Kidney tubule cell (primary cell): Measurements from ENCODE around the gene MAP7D1.
A peak's percentile ranks its signal among the peaks of the same experiment; 100 is the strongest.

Experiments used
- DNase-seq: peaks from one replicate; pipeline ENCODE4 v3.0.0-alpha.2; 2018; ENCODE audit warnings: low spot score

Gene MAP7D1

DNA sequence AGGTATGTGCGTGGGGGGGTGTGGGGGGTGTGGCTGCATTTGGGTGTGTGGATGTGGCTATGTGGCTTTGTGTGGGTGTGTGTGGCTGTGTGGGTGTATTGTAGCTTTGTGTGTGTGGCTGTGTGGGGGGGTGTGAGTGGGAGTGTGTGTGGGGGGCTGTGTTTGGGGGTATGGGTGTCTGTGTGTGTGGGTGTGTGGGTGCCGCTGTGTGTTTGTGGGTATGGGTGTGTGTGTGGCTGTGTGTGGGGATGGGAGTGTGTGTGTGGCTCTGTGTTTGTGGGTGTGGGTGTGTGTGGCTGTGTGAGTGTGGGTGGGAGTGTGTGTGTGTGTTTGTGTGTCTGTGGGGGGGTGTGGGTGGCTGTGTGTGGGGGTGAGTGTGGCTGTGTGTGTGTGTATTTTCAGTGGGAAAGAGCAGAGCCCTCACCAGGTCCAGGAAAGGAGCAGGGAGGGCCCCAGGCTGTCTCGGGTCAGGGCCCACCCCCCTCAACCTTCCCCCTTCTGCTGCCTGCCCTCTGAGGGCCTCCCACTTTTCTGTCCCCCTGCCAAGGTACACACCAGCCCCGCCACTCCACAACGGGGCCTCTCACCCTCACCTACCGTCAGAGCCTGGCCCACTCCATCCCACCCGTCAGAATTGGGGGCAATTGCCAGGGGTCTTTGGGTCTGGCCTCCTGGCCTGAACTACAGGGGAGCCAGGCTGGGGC lies 29.0 kb upstream of the MAP7D1 start:
- no peak for DNase-seq

DNA sequence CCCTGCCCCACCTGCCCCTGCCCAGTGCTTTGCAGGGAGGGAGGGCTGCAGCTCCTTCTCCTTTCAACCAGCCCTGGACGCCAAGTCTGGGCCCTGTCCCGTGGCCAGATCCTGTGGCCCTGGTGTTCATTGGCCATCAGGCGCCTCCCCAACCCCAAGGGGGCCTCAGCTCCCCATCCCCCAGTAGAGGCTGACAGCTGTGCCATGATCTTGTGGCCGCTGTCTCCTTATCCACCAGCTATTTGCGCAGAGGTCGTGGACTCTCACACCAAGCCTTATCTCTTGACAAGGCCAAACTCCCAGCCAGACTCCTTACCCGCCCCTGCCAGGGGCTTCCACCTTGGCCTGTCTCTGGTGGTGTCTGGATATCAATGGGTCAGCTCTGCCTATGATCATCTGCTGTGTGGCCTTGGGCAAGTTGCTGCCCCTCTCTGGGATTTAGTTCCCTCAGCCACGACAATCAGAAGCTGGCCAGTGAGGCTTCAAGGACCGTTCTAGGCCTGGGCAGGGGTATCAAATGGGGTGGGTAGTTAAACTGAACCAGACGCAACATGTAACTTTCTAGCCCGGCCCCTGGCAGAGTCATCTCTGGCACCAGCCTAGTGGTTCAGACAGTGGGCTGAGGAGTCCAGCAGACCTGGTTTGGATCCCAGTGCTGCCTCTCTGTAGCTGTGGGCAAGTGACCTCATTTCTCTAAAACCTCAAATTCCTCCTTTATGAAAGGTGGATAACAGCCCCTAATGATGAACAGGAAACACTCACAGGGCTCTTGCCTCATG lies 27.6 kb upstream of the MAP7D1 start:
- DNase-seq = peak; percentile 63

DNA sequence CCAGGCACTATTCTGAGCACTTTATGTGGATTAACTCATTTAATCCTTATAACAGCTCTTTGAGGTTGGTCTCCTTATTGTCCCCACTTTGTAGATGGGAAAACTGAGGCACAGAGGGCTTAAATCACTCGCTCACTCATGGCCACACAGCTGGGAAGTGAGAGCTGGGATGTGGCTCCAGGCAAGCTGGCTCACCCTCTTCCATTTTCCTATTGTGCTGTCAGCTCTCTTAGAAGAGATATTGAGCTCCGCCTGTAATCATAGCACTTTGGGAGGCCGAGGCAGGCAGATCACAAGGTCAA lies 27.1 kb upstream of the MAP7D1 start:
- no peak for DNase-seq

DNA sequence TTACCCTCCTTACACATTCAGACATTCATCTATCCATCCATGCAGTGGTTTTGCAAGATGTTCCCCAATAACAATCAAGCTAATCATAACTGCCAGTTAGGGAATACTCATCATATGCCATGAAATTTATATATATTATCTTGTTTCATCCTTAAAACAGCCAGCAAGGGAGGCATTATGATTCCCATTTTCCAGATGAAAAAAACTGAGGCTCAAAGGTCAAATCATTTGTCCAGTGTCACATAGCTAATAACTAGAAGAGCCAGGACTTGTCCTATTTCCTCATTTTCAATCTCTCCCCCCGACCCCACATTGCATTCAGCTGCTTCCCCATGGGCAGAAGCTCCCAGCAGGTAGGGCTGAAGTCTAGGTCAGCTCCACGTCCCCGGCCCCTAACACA lies 23.9 kb upstream of the MAP7D1 start:
- no peak for DNase-seq

DNA sequence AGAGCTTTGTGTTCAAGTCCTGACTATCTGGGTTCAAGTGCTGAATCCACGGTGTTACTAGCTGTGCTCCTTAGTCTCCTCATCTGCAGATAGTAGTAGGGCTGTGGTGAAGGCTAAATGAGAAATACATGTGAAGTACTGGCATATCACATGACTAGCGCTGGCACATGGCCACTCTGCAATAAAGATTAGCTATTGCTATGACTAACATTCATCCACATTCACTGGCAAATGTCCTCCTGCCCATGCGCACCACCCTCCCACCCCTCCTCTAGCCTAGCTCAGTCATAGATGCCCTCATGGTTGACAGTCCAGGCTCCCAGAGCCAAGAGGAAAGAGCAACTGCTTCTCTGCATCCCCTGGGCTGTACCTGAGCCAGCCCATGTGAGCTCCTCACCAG lies 22.5 kb upstream of the MAP7D1 start:
- DNase-seq = peak; percentile 95

DNA sequence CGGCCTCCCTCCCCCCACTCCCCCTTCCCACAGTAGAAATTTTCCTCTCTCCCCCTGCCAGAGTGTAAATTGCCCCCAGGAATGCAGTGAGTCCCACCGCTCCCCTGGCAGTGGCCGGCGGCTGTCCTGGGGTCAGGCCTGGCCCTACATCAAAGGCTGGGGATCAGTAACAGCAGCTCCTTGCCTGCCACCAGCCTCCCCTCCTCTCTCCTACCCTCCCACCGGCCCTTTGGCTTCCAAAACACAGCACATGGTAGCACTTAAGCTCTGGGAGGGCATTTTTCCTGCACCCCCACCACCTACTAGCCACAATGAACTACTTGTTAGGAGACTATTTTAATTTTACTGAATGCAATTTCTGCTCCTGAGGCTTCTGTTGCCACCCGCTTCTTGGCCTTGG lies 21.9 kb upstream of the MAP7D1 start:
- DNase-seq = no peak

DNA sequence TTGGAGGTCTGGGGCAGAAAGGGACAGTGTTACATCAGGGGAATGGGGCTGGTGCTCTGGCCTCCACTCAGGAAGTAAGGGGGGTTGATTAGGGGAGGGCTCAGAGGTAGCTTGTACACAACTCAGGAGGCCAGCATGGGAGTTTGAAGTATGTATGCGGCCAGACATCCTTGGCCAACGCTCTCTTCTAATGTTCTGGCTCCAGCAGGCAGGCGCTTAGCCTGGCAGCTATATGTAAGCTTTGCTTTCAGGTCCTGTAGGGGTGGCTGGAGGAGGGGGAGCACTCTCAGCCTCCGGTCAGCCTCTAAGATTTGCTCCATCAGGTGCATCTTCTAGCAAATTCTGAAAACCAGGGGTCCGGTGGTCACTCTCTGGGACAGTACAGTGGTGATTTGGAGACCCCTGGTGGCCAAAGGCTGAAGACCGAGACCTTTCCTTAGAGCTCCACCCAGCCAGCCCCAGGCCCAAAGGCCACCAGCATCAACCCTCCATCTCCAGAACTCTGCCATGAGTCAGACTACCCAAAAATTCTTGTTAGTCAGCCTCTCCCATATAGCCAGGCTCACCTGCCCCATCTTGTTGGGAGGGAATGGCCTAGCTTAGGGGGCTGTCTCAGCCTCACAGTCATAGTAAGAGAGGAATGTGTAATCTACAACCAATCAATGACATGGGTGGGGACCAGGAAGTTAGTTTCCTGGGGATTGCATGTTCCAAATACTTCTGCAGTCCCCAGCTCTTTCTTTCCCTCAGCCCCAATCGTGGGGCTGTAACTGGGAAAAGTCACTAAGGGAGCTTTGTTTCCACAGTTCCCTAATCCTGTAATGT lies 21.2 kb upstream of the MAP7D1 start:
- DNase-seq = peak; percentile 47

DNA sequence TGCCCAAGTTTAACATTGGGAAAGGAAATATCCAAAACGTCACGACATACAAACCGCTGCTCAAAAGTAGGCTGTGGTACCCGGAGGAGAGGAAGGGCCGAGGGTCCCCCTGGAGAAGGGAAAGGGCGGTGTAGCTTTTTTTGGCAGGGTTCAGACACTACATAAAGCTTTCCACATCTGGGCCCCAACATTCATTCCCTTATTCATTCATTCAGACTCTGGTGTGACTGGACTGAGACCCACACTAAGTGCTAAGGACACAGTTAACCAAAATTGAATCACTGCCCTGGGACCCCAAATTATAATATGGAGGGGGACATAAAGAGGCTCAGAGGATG lies 20.7 kb upstream of the MAP7D1 start:
- no peak for DNase-seq

DNA sequence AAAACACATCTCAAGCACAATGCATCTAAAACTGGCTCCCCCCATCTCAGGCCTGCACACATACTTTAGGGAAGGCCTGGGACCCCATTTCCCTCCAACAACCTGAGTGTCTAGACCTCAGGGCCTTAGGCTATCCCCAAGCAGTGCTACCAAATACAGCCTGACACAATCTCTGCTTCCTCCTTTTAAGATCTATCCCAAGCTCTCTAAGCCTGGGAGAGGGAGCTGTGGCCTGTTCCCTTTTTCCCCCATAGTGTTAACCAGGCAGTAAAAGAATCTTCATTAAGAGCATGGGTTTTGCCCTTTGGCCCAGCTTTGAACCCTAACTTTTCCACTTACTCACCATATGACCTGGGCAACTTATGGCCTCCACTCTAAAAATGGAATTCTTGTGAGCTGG lies 20.2 kb upstream of the MAP7D1 start:
- no peak for DNase-seq

DNA sequence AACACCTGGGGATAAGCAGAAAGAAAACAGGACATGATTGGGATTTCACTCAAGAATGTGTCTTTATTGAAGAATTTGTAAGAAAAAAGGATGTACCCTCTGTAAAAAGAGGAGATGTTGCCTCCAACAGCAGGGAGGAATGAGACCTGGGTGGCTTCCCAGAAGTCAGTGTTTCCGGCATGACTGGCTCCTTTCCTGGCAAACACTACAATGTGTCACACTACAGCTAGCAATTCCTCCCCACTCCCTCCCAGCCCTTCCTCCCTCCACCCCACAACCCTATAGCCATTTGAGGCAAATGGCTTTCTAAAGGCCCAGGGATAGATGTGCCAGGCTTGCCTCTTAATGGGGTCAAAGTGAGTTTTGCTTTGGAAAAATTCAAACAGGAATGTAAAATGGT lies 19.4 kb upstream of the MAP7D1 start:
- DNase-seq = peak; percentile 59

DNA sequence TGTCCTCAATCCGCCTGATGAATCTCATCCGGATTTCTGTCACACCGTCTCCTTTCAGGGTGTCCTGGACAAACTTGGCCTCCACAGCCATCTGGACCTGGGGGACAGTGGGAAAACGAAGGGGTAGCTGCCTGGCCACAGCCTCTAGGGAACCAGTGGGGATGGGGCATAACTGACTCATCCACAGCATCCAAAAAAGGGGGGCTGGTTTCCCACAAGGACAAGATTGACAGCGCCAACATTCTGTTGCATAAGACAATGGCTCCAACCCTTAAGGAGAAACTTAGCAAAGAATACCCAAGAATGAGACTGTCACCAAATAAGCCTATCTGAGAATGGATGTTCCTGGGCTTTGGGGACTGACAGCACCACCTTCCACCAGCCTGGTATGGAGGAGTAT lies 18.7 kb upstream of the MAP7D1 start:
- DNase-seq = no peak

DNA sequence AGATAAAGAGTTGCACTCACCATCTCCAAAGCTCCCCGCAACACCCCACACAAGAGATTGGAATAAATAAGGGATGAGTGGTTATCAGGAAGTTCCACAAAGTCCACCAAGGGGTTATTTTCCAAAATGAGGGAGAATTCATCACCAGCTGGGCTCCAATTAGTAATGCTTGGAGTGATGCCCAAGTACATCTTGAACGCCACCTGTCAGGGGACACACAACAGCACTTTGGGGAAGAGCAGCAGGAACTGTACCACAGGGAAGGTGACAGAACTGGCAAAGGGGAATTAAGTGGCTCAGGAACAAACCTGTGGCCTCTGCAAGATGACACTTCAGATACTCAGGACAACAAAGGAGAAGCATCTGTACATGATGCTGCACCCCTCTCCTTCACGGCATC lies 18.2 kb upstream of the MAP7D1 start:
- no peak for DNase-seq

DNA sequence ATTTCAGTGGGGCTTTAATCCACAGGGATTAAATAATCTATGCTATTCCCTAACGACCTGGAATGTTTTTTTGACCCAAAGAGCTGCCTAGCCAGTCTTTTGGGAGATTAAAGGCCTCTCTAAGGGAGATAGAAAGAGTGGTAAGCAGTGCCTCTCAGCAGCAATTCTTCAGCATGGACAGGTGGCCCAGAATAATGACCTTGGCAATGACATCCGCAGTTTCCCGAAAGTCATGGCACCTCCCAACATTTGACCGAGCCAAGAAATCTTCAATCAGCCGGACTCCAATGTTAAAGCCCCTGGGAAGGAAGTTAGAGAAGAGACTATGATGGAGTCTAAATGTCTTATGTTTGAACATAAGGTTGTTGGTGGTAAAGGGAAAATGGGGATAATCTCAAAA lies 16.4 kb upstream of the MAP7D1 start:
- DNase-seq = no peak

DNA sequence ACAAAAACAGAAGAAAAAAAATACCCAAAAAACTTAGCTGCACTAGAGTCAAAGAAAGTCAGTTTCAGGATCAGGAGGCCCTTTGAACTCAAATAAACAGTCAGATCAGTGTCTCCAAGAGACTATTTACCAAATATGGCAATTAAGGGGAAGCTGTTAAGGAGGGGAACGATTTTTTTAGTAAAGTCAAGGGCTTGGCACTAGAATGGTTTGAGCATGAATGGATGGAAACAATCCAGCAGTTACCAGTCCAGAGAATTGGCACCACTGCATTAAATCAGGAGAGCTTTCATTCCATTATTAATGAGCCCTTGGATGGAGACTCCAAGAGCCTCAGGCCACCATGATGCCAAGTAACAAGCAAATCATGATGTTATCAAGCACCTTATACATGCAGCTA lies 13.8 kb upstream of the MAP7D1 start:
- no peak for DNase-seq

DNA sequence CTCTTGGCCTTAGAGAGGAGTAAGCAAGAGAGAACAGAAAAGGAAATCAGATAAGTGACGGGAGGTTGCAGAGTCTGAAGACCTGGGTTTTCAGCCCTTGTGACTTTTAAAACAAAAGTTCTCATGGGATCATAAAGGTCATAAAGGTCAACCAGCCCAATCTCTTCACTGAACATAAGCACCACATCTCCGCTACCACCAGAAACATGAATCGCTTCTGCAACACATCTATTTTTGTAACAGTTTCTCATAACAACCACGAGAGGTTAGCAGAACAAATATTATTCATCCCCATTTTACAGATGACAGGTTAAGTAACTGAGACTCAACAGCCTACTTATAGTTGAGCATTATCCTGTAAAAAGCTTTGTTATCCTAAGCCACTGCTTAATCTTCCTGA lies 12.5 kb upstream of the MAP7D1 start:
- DNase-seq = no peak

DNA sequence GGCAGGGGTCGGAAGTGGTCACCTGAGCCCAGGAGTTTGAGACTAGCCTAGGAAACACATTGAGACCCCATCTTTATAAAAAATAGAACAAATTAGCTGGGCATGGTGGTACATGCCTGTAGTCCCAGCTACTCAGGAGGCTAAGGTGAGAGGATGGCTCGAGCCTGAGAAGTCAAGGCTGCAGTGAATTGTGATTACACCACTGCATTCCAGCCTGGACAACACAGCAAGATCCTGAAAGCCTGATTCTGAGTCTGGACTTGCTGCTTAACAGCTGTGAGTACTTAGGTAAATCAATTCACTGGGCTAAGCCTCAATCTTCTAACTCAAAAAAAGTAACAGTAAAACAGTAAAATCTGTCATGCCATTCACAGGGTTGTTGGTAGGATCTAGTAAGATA lies 11.5 kb upstream of the MAP7D1 start:
- DNase-seq = no peak

DNA sequence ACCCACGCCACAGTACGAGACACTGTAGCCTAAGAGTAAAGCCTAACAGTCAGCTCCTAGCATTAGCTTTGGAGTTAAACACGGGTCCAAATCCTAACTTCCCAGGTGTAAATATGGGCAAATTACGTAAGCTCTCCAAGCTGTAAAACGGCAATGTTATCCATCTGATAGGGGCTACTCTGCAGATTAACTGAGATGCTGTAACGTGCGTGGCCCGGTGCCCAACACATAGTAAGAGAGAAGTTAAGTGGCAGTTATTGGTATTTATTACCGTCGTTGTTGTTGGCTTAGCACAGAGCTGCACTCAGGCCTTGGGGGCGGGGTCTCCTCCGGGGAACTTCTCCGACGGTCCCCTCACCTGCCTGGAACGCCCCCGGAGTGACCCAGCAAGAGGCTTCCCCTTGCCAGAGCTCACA lies 7.1 kb upstream of the MAP7D1 start:
- no peak for DNase-seq

DNA sequence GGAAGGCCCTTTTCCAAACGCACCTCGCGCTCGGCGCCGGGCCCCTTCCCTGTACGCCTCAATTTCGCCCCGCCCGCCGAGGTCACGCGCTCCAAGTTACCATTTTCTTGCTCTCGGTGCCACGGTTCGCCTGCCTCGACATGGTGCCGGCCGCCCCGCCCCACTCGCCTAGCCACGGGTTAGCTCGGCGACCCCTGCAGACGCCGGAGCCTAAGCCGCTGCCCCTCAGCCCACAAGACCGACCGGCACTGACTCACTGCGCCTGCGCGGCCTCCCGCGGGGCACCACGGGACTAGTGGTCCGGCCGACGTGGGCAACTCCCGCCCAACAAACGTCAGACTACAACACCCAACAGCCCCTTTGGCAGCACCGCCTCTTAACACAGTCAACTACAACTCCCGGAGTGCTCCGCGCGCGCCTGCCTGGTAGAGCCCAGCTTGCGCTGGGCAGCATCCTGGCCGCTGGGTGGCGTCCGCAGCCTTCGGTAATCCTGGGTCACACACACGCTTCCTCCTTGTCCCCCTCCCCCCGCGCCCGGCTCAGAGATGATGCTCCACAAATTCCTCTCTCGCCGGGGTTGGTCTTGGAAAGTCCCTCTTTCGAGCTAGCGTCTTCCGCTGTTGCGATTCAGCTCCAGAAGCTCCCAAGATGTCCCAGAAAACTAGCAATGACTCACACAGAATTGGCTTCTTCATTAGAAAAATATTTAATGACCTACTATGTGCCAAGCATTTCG lies 6.6 kb upstream of the MAP7D1 start, which contains the start of gene TRAPPC3:
TSS of gene TRAPPC3 (minus strand) at position 250 of the 736 bp plus-strand sequence. CDS start at position 142, 108 bp downstream.
- DNase-seq = peak; percentile 100

DNA sequence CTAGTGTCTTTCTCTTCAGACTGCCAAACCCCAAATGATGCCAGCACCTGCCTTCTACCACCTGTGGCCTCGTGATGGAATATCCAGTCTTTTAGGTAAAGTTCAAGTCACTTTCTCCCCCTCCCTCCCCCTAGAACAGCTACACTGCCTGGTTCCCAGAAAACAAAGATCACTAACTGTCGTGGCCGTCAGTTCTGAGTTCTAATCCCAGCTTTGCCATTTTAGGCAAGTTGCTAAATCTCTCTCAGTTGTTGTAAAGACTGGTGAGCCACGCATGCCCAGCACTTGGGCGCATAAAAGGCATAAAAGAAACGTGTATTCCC lies 6.0 kb upstream of the MAP7D1 start:
- DNase-seq = no peak

DNA sequence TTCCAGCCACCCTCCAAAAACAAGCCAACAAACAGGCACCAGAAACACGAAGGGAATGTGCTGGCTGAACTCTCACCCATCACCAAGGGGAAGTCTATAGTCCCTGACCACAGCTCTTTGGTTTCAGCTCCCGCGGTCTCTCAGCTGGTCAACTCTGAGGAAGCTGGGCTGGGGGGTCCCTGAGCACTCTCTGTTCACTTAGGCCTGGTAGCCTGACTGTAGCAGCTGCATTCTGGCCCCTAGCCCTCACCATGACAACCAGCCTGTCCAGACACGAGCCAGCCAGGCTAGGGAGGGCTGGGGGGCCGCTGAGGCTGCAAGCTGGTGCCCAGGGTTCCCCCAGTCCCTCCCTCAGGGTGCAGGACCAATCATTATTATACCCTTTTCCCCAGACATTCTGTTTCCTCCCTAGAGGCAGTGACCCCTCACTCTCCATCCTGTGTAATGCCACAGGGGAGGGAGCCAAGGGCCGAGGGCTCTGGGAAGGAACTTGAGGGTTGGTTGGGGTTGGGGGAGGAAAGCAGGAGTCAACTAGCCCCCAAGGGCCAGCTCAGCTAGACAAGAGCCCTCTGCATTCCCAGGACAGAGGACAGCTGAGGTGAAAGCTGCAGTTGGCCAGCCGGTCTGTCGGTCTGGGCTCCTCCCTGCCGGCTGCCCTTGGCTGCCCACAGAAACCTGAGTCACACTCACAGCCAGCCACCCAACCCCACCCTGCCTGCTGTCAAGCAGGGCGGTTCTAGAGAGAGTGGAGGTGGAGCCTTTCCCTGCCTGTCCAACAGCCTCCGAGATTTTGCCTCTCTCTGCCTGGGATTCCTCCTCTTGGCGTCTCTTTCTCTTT lies 5.4 kb upstream of the MAP7D1 start:
- peak; percentile 98 for DNase-seq

DNA sequence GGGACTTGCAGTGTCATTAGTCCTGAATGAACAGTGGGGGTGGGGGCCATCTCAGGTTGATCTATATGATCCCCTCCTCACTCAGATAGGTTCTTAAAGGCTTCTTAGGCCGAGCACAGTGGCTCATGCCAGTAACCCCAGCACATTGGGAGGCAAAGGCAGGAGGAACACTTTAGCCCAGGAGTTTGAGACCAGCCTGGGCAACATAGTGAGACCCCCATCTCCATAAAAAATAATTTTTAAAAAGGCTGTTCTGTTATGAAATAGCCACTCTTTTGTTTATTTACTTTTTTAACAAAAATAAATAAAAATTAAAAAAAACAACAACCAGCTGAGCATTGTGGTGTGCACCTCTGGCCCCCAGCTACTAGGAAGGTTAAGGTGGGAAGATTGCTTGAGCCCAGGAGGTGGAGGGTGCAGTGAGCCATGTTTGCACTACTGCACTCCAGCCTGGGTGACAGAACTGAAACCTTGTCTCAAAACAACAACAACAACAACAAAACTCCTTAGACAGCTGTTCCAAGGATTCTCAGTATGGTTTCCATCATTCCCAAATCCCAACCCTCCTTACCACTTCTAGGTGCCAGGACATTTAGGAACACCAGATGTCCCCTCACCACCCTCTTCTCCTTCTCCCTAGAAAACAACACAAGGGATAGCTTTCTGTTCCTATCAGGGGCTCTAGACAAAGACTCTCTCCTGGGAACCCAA lies 4.7 kb upstream of the MAP7D1 start:
- no peak for DNase-seq
